GM23248 (cell line): ENCODE data around the gene FAAH2. TPM values are rescaled to one million over a fixed set of nuclear protein-coding genes. Genes with fewer than 3 reads are reported as not detected.

Experiments used
- DNase-seq: peaks from one replicate; pipeline ENCODE4 v3.0.0-alpha.2; 2015
- H2AFZ ChIP-seq: fragments of 200-600 bp; sonication (generic); 2 replicates; pipeline ENCODE4 v1.6.1; 2016; ENCODE audit warnings: antibody characterized with exemption
- H3F3A ChIP-seq: fragments of 200-600 bp; sonication (generic); 2 replicates; pipeline ENCODE4 v1.6.1; 2016; ENCODE audit warnings: mild to moderate bottlenecking, antibody characterized with exemption, mixed run types; ENCODE audit not compliant: insufficient read depth
- H3K27ac ChIP-seq: fragments of 200-600 bp; sonication (generic); 2 replicates; pipeline ENCODE4 v1.5.1; 2016; ENCODE audit warnings: mild to moderate bottlenecking
- H3K27me3 ChIP-seq: fragments of 200-600 bp; sonication (generic); replicated peaks from 2 replicates; pipeline ENCODE4 v1.6.1; 2016; ENCODE audit warnings: mild to moderate bottlenecking; ENCODE audit not compliant: insufficient read depth
- H3K36me3 ChIP-seq: fragments of 200-600 bp; sonication (generic); 2 replicates; pipeline ENCODE4 v1.6.1; 2016; ENCODE audit warnings: low read depth, mild to moderate bottlenecking
- H3K4me1 ChIP-seq: fragments of 200-600 bp; sonication (generic); 2 replicates; pipeline ENCODE4 v1.6.1; 2016; ENCODE audit warnings: mild to moderate bottlenecking; ENCODE audit not compliant: insufficient read depth
- H3K4me2 ChIP-seq: fragments of 200-600 bp; sonication (generic); one replicate; pipeline ENCODE4 v1.6.1; 2016; ENCODE audit warnings: mild to moderate bottlenecking; ENCODE audit not compliant: unreplicated experiment
- H3K4me3 ChIP-seq: fragments of 200-600 bp; sonication (generic); 2 replicates; pipeline ENCODE4 v1.5.1; 2016; ENCODE audit warnings: mild to moderate bottlenecking
- H3K79me2 ChIP-seq: fragments of 200-600 bp; sonication (generic); 2 replicates; pipeline ENCODE4 v1.6.1; 2016; ENCODE audit warnings: mild to moderate bottlenecking; ENCODE audit not compliant: insufficient read depth
- H3K9ac ChIP-seq: fragments of 200-600 bp; sonication (generic); 2 replicates; pipeline ENCODE4 v1.6.1; 2016; ENCODE audit warnings: mild to moderate bottlenecking
- H3K9me2 ChIP-seq: fragments of 200-600 bp; sonication (generic); 2 replicates; pipeline ENCODE4 v1.6.1; 2016; ENCODE audit warnings: mixed run types, mild to moderate bottlenecking, moderate library complexity; ENCODE audit not compliant: insufficient read depth
- H3K9me3 ChIP-seq: fragments of 200-600 bp; sonication (generic); one replicate; pipeline ENCODE4 v1.6.1; 2017; ENCODE audit warnings: low read depth
- H4K20me1 ChIP-seq: fragments of 200-600 bp; sonication (generic); 2 replicates; pipeline ENCODE4 v1.6.0; 2016; ENCODE audit not compliant: insufficient read depth
- EZH2 ChIP-seq: fragments of 200-600 bp; sonication (generic); IDR thresholded peaks from 2 replicates; pipeline ENCODE4 v1.6.1; 2018; ENCODE audit warnings: antibody characterized with exemption, mild to moderate bottlenecking; ENCODE audit not compliant: insufficient read depth, poor library complexity, severe bottlenecking
- EZH2phosphoT487 ChIP-seq: fragments of 200-600 bp; sonication (generic); IDR thresholded peaks from 2 replicates; pipeline ENCODE4 v1.6.1; 2018; ENCODE audit warnings: antibody characterized with exemption, moderate library complexity, mild to moderate bottlenecking, low read depth; ENCODE audit not compliant: insufficient read depth
- WGBS, 2 experiments: methylation state at CpG; one replicate each; pipeline ENCODE4 v1.1.6; 2015 to 2017; ENCODE audit warnings: low lambda C conversion rate in 2 of 2, low coverage in 1 of 2; ENCODE audit errors: missing lambda C conversion rate in 2 of 2; 5-methylcytosine and 5-hydroxymethylcytosine counted together
- in situ Hi-C: fragments of 300-500 bp; cut with MboI; formaldehyde crosslinking; loops from 2 replicates; pipeline ENCODE4 v1.15.0; 2020
- polyA plus RNA-seq: library from polyadenylated mRNA; unstranded; fragments of >200 nt; fragmentation: Nextera tagmentation; extraction: Ambion mirVana; gene quantifications from 2 replicates; pipeline ENCODE4 v1.2.1, GENCODE V29; 2016
- total RNA-seq: library from RNA; depleted of rRNA; stranded (reverse); fragments of >200 nt; shearing (Covaris generic); gene quantifications from 2 replicates; pipeline ENCODE4 v1.2.3, GENCODE V29; 2014; rRNA removed

Gene FAAH2
- 0.11 TPM in 1 of 2 replicates, not detected in the other for total RNA-seq
- polyA plus RNA-seq = 0.16 TPM in 1 of 2 replicates, not detected in the other

- H3K36me3 ChIP-seq = no peaks in the 10 kb centered on the region
- 1 to 4% methylated on average over 14 to 22 of the region's 22 CpGs for WGBS, 2 experiments
- no peaks in the 10 kb centered on the region for H3K9me3 ChIP-seq
- H3K4me1 ChIP-seq = no peaks in the 10 kb centered on the region
- H3F3A ChIP-seq = no peaks in the 10 kb centered on the region
- H3K4me2 ChIP-seq = no peak within 1 kb of the TSS
- no peak for TF ChIP-seq EZH2phosphoT487
- no peak for TF ChIP-seq EZH2
- H3K79me2 ChIP-seq = no peaks in the 10 kb centered on the region
- H3K9ac ChIP-seq = no peak within 1 kb of the TSS
- H3K4me3 ChIP-seq = no peak within 1 kb of the TSS
- H3K9me2 ChIP-seq = no peaks in the 10 kb centered on the region
- no peak within 1 kb of the TSS for H2AFZ ChIP-seq
- no peaks in the 10 kb centered on the region for H4K20me1 ChIP-seq
- in situ Hi-C loops = no loop called here
- no peak for DNase-seq
- no peaks in the 10 kb centered on the region for H3K27me3 ChIP-seq
- no peak within 1 kb of the TSS for H3K27ac ChIP-seq
These were observed at the start of gene FAAH2 for GRCh38 chrX:57286507-57287251. Gene FAAH2 (plus strand): TSS chrX:57286706. CDS start chrX:57286826, 120 bp downstream.

- in situ Hi-C loops = no loop called here
- no peaks in the 10 kb centered on the region for H3K36me3 ChIP-seq
- 63 to 94% methylated on average over 3 to 7 of the region's 7 CpGs for WGBS, 2 experiments
- no peak overlapping the region for H2AFZ ChIP-seq
- no peaks in the 10 kb centered on the region for H3K9me3 ChIP-seq
- H4K20me1 ChIP-seq = no peaks in the 10 kb centered on the region
- no peaks in the 10 kb centered on the region for H3K27me3 ChIP-seq
- H3K9me2 ChIP-seq = no peaks in the 10 kb centered on the region
- no peaks in the 10 kb centered on the region for H3F3A ChIP-seq
- DNase-seq = no peak
- H3K4me3 ChIP-seq = no peak overlapping the region
- H3K4me1 ChIP-seq = no peaks in the 10 kb centered on the region
- H3K9ac ChIP-seq = no peak overlapping the region
- TF ChIP-seq EZH2 (no peak), EZH2phosphoT487 (no peak)
- no peaks in the 10 kb centered on the region for H3K79me2 ChIP-seq
- H3K4me2 ChIP-seq = no peak overlapping the region
- H3K27ac ChIP-seq = no peak overlapping the region
These were observed 44.5 kb upstream of the FAAH2 start for GRCh38 chrX:57241967-57242366.

- Histone ChIP-seq H3K4me1 (no peaks in the 10 kb centered on the region), H3K27me3 (no peaks in the 10 kb centered on the region), H3K27ac (no peak overlapping the region), H3K79me2 (no peaks in the 10 kb centered on the region), H3K9me2 (no peaks in the 10 kb centered on the region), H3K4me2 (no peak overlapping the region), H3K36me3 (no peaks in the 10 kb centered on the region), H3K4me3 (no peak overlapping the region), H3K9ac (no peak overlapping the region), H4K20me1 (no peaks in the 10 kb centered on the region), H3K9me3 (no peaks in the 10 kb centered on the region), H3F3A (no peaks in the 10 kb centered on the region), H2AFZ (no peak overlapping the region)
- DNase-seq = no peak
- in situ Hi-C loops = no loop called here
- TF ChIP-seq EZH2 (no peak), EZH2phosphoT487 (no peak)
- WGBS, 2 experiments = 85 to 87% methylated on average over 5 to 6 of the region's 6 CpGs
These were observed 34.5 kb upstream of the FAAH2 start for GRCh38 chrX:57251965-57252364.

GRCh38 chrX:57265126-57265525 lies 21.4 kb upstream of the FAAH2 start:
- in situ Hi-C loops = no loop called here
- 15 to 31% methylated on average over 4 of the region's 4 CpGs for WGBS, 2 experiments
- no peak for DNase-seq

More at GRCh38 chrX:57265126-57265525, 21.4 kb upstream of the FAAH2 start:
- Histone ChIP-seq H3K4me2 (no peak overlapping the region), H3K4me3 (no peak overlapping the region), H2AFZ (no peak overlapping the region), H3K9ac (no peak overlapping the region), H3K36me3 (no peaks in the 10 kb centered on the region), H3K27ac (no peak overlapping the region), H3K79me2 (no peaks in the 10 kb centered on the region), H4K20me1 (no peaks in the 10 kb centered on the region), H3K4me1 (no peaks in the 10 kb centered on the region), H3K27me3 (no peaks in the 10 kb centered on the region), H3K9me3 (no peaks in the 10 kb centered on the region), H3F3A (no peaks in the 10 kb centered on the region), H3K9me2 (no peaks in the 10 kb centered on the region)
- no peak for TF ChIP-seq EZH2phosphoT487
- TF ChIP-seq EZH2 = no peak
